ENCODE results near the gene COG2.
"Not testable (repeated sequence)": the region's sequence is repeated elsewhere in the genome, so short reads cannot be mapped to it uniquely, and the experiment has no call there.

COG2 gene

DNA sequence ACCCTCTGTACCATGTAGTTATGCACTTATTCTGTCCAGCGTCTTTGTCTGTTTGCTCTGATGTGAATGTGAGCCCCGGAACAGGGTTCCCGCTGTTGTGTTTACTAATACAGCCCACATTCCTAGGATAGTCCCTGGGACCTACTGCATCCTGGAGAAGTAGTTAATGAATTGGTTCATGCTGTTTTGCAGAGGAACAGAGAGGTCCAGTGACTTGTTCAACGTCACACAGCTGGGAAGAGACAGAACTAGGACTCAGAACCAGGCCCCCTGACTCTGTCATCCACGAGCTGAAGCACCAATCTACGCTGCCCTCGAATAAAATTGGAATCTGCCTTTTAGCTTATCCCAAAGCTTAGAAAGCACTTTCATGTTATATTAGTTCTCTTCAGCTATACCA is 70.9 kb downstream of the COG2 start:
- no peak for DNase-seq (ENCODE audit: low read depth)
- TF ChIP-seq, protein P1, sequence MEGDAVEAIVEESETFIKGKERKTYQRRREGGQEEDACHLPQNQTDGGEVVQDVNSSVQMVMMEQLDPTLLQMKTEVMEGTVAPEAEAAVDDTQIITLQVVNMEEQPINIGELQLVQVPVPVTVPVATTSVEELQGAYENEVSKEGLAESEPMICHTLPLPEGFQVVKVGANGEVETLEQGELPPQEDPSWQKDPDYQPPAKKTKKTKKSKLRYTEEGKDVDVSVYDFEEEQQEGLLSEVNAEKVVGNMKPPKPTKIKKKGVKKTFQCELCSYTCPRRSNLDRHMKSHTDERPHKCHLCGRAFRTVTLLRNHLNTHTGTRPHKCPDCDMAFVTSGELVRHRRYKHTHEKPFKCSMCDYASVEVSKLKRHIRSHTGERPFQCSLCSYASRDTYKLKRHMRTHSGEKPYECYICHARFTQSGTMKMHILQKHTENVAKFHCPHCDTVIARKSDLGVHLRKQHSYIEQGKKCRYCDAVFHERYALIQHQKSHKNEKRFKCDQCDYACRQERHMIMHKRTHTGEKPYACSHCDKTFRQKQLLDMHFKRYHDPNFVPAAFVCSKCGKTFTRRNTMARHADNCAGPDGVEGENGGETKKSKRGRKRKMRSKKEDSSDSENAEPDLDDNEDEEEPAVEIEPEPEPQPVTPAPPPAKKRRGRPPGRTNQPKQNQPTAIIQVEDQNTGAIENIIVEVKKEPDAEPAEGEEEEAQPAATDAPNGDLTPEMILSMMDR (IDR thresholded peaks at IDR 0.05; ENCODE audit: control insufficient read depth, extremely low read depth, insufficient read depth), result no peak
- no peak overlapping the region for H3K4me3 ChIP-seq (ENCODE audit: low read depth, low read length)

DNA sequence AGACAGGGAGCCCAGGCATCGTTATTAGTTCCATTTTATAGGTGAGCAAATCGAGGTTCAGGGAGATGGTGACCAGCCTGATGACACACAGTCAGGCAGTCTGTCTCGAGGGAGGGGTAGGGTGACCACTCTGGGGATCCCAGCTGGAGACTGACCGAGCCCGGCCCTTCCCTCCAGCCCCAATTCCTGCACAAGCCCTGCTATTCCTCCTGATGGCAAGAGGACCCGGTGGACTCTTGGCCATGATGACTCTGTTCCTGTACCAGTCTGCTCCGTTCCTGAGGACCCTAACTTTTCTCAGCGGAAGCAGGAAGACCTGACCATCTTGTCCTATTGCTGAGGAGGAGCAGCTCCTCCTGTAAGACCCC is 71.2 kb downstream of the COG2 start:
- TF ChIP-seq, protein P1 (IDR thresholded peaks at IDR 0.05; ENCODE audit: control insufficient read depth, extremely low read depth, insufficient read depth), result no peak
- H3K4me3 ChIP-seq (ENCODE audit: low read depth, low read length), result no peak overlapping the region
- no peak for DNase-seq (ENCODE audit: low read depth)

DNA sequence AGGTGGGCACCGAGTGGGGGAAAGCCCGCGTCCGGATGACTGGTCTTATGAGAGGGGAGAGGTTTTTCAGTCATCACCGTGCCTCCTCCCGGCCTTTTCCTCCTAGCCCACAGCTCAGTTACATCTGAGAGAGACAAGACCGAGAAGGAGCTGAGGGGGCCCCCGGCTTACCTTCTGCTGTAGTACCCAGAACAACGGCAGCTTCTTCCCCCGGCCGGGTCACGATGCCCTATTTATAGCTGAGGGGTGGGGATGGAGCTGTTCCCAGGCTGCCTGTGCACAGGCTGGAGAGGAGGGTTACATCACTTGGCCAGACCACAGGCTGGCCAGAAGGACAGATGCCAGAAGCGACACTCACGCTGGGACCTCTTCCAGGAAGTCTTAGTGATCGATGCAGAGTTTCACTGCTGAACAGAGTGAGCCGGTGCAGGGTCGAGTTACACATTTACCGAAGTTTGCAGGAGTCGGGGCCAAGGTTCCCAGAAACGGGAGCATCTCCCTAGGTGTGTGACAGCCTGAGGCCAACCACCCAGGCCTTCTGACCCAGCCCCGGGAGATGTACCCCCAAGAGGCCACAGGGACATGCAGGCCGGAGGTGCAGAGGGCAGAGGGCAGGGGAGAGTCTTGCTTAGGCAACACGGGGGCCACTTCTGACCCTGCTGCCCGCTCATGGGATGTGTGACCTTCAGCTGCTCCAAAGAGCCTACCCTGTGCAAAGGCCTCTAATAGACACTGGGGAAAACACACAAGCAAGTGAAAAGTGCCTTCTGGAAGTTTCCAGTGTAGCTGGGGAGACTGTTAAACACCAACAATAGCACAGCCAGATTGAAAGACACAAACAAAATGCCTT is 71.9 kb downstream of the COG2 start, which contains the start of gene AGT:
TSS of gene AGT (minus strand) at position 208 of the 850 bp plus-strand sequence. CDS start 3,299 bp downstream, outside the sequence.
- DNase-seq (ENCODE audit: low read depth), result peak; percentile 59
- TF ChIP-seq, protein P1 (IDR thresholded peaks at IDR 0.05; ENCODE audit: control insufficient read depth, extremely low read depth, insufficient read depth), result no peak

DNA sequence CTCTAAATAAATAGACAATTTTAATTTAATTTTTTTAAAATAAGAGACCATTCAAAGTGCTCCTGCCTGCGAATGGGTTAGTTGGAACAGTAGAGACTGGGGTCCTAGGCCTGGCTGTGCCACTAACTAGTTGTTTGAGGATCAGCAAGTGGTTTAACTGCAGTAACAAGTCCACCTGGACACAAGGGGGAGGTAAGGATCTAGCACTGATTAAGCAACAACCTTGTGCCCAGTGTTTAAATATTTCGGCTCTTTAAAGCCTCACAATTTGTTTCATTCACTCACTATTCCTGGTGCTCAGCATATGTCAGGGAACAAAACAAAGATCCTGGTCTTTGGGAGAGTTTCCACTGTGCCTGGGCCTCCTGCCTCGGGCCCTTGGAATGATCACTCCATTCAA is 73.2 kb downstream of the COG2 start:
- TF ChIP-seq, protein P1 (IDR thresholded peaks at IDR 0.05; ENCODE audit: control insufficient read depth, extremely low read depth, insufficient read depth), result no peak
- no peak for DNase-seq (ENCODE audit: low read depth)
- no peak overlapping the region for H3K4me3 ChIP-seq (ENCODE audit: low read depth, low read length)

More for the DNA sequence above, 71.9 kb downstream of the COG2 start, which contains the start of gene AGT:
- H3K4me3 ChIP-seq (ENCODE audit: low read depth, low read length), result no peak within 1 kb of the TSS

DNA sequence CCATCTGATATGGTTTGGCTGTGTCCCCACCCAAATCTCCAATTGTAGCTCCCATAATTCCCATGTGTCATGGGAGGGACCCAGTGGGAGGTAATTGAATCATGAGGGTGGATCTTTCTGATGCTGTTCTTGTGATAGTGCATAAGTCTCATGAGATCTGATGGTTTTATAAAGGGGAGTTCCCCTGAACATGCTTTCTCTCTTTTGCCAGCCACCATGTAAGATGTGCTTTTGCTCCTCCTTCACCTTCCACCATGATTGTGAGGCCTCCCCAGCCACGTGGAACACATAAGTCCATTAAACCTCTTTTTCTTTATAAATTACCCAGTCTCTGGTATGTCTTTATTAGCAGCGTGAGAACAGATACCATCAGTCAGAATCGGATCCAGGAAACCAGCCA is 74.2 kb downstream of the COG2 start:
- DNase-seq (ENCODE audit: low read depth); H3K4me3 ChIP-seq (ENCODE audit: low read depth, low read length): not testable (repeated sequence)

DNA sequence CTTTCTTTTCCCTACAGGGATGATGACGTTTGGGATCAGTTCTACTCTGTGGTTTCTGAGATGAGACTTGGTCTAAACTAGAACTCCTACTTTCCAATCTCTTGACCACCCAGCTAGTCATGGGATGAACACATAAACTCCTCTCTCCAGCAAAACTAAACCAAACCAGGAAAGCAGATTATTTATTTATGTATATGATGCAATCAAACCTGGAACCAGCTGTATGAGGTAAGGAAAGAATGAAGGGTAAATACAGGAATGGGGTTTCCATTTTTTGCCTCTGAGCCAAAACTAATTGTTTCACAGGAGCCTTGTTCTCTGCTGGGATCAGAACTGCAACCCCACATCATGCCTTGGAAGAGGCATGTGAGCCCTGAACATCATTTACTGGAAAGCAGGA is 75.0 kb downstream of the COG2 start:
- TF ChIP-seq, protein P1 (IDR thresholded peaks at IDR 0.05; ENCODE audit: control insufficient read depth, extremely low read depth, insufficient read depth), result no peak
- no peak for DNase-seq (ENCODE audit: low read depth)
- H3K4me3 ChIP-seq (ENCODE audit: low read depth, low read length), result no peak overlapping the region

DNA sequence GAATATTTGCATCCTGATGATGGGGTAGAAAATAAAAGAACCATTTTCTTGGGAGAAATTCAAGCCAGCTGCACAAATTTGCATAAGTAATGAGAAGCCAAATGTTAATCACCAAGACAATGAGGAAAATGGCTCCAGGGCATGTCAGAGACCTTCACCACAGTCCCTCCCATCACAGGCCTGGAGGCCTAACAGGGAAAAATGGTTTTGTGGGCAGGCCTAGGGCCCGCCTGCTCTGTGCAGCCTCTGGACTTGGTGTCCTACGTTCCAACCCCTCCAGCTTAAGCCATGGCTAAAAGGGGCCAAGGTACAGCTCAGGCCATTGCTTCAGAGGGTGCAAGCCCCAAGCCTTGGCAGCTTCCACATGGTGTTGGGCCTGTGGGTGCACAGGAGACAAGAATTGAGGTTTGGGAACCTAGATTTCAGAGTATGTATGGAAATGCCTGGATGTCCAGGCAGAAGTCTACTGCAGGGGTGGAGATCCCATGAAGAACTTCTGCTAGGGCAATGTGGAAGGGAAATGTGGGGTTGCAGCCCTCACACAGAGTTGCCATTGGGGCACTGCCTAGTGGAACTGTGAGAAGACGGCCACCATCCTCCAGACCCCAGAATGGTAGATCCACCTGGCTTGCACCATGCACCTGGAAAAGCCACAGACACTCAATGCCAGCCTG is 79.7 kb downstream of the COG2 start:
- not testable (repeated sequence) for H3K4me3 ChIP-seq (ENCODE audit: low read depth, low read length); DNase-seq (ENCODE audit: low read depth)

Measured in LNCaP clone FGC (cell line).